OCI-LY1 (cell line): Measurements from ENCODE around the gene IFITM10.

Experiments used
- EZH2 ChIP-seq: fragments of 200-600 bp; sonication (generic), shearing (Covaris generic); IDR thresholded peaks from 2 replicates; pipeline ENCODE4 v1.8.0; 2017; ENCODE audit warnings: borderline replicate concordance, mixed run types, mild to moderate bottlenecking, antibody characterized with exemption, low read length, moderate library complexity, mixed read lengths
- TF ChIP-seq, protein P1 (sequence below): fragments of 200-600 bp; sonication (generic), shearing (Covaris generic); IDR thresholded peaks from 2 replicates; pipeline ENCODE4 v1.5.1; 2017; ENCODE audit warnings: mild to moderate bottlenecking, antibody characterized with exemption, low read length, moderate library complexity, mixed read lengths

DNA sequence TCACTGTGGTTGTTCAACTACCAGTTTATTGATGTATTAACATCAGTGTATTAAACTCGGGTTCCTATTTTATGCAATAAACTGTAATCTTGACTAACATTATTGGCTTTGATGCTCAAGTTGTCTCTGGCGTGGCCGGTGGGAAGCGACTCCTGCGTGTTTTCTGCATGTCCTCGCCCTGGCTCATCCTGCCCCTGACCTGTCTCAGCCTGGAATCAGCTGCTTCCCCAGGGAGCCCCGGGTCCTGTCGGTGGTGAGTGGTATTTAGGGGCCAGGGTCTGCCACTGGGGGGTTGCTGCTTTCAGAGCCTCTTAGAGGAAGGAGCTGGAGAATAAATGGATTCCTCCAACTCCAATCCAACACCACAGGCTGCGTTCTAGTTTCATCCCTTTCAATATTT lies 22.5 kb downstream of the IFITM10 start:
- TF ChIP-seq, protein P1, sequence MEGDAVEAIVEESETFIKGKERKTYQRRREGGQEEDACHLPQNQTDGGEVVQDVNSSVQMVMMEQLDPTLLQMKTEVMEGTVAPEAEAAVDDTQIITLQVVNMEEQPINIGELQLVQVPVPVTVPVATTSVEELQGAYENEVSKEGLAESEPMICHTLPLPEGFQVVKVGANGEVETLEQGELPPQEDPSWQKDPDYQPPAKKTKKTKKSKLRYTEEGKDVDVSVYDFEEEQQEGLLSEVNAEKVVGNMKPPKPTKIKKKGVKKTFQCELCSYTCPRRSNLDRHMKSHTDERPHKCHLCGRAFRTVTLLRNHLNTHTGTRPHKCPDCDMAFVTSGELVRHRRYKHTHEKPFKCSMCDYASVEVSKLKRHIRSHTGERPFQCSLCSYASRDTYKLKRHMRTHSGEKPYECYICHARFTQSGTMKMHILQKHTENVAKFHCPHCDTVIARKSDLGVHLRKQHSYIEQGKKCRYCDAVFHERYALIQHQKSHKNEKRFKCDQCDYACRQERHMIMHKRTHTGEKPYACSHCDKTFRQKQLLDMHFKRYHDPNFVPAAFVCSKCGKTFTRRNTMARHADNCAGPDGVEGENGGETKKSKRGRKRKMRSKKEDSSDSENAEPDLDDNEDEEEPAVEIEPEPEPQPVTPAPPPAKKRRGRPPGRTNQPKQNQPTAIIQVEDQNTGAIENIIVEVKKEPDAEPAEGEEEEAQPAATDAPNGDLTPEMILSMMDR: no peak
- no peak for TF ChIP-seq EZH2
